HG03378 (cell line): Measurements from ENCODE around the gene CCNL1.
"Not testable (repeated sequence)": the region's sequence is repeated elsewhere in the genome, so short reads cannot be mapped to it uniquely, and the experiment has no call there.

ENCODE experiments used
- ATAC-seq: cut with Tn5 transposase; IDR thresholded peaks from one replicate; pipeline ENCODE4 v1.9.1; 2021; ENCODE audit warnings: mild to moderate bottlenecking, moderate library complexity; ENCODE audit not compliant: unreplicated experiment

CCNL1 gene

GRCh38 chr3:157104928-157105652, 54.9 kb downstream of the CCNL1 start:
- peak; percentile 49 for ATAC-seq

- no peak for ATAC-seq
Measured at GRCh38 chr3:157104521-157104920, 55.4 kb downstream of the CCNL1 start.

- no peak for ATAC-seq
Measured at GRCh38 chr3:157103860-157104259, 56.1 kb downstream of the CCNL1 start.

GRCh38 chr3:157103280-157103679, 56.7 kb downstream of the CCNL1 start:
- ATAC-seq: peak; percentile 94

- not testable (repeated sequence) for ATAC-seq
Measured at GRCh38 chr3:157102595-157102994, 57.4 kb downstream of the CCNL1 start.

- no peak for ATAC-seq
Measured at GRCh38 chr3:157102098-157102497, 57.8 kb downstream of the CCNL1 start.

GRCh38 chr3:157101486-157101885, 58.5 kb downstream of the CCNL1 start:
- ATAC-seq: no peak

GRCh38 chr3:157100608-157101396, 59.1 kb downstream of the CCNL1 start:
- no peak for ATAC-seq

GRCh38 chr3:157100096-157100477, 59.9 kb downstream of the CCNL1 start:
- ATAC-seq: no peak

- no peak for ATAC-seq
Measured at GRCh38 chr3:157099326-157100095, 60.4 kb downstream of the CCNL1 start.

GRCh38 chr3:157098823-157099185, 61.1 kb downstream of the CCNL1 start:
- no peak for ATAC-seq

- ATAC-seq: no peak
Measured at GRCh38 chr3:157098121-157098822, 61.7 kb downstream of the CCNL1 start.
